Stimulated activated CD8-positive, alpha-beta memory T cell treated with anti-CD3 and anti-CD28 coated beads, Interleukin-7, amount 100 ng/mL, for 1 hour (primary cell): Measurements from ENCODE around the gene CNNM2.

Source experiments
- DNase-seq, 2 donors: peaks; one replicate each; pipeline ENCODE4 v3.0.0-alpha.2; 2020; ENCODE audit warnings: low read depth in 2 of 2

Gene CNNM2

DNA sequence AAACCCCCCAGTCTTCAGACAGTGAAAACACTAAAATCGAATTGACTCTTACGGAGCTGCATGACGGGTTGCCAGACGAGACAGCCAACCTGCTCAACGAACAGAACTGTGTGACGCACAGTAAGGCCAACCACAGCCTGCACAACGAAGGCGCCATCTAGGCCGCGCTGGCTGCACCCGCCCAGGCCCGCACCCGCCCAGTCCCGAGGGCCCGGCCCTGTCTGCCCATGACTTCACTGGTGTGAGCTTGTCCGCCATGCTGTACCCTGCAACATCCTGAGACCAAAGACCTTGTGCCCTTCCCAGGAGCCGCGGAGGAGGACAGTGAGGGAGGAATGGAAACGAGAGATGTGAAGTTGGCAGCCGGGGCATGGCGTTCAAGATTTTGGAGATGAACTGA lies 158.9 kb downstream of the CNNM2 start:
- no peak for DNase-seq

DNA sequence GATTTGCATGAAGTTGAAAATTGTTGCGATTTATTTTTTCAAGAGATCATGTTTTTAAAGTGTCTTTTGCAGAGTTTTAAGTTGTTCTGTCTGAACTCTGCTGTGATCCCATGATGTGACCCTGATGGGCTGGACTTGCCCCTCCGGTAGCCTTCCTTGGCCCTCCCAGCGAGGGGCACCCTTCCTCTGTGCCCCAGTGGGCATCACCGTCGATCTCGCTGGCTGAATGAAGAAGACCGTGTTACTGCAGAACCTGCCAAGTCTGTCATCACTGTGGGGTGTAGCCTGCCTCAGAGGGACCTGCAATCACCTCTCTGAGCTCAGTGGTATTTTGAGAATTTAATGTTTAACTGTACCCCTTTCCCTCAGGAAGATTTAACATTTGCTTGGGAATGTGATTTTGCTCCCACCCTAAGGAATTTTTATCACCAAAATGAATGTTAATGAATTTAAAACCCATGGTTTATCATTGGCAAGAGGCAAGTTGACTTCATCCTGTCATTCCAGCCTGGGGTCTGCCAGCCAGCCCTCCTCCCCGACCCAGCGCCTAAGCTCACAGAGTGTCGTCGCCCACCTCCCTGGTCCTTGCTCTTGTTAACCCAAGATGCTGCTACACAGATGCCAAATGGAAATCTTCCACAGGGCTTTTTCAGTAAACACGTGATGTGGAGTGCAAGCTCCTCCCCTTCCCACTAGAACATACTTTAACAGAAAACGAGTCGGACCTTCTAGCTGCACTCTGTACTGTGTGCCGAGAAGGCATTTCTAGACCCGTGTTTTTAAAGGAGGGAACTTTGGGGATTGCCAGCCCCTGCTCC lies 159.6 kb downstream of the CNNM2 start:
- DNase-seq: no peak

DNA sequence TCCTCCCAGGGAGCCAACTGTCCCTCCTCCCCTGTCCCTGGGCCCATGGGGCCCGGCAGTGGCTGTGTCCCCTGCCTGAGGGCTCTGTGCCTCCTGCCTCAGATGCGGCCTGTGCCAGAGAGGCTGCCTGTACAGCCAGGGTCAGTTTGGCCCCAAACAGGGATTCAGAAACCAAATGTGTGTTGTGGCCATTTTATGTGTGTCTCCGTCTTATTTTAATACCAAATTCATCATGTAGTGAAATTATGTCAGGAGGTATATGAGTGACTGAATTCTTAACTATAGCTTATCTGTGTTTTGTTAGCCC lies 160.2 kb downstream of the CNNM2 start:
- no peak for DNase-seq

DNA sequence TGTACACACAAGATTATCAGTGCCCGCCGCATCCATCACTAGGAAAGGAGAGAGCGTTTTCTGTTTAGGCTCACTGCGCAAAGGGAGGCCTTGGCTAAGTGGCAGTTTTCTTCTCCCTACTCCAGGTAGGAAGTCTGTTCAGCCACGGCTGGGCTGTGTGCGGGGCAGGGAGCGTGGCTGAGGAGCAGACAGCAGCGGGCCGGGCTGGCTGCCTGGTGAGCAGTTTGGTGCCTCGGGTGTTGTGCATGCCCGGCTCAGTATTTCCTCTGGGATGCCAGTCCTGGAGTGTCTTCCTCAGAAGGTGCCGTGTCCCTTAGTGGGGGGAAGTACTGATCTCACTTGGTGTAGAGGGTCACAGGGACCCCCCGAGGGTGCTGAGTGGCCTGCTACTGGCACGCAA lies 160.6 kb downstream of the CNNM2 start:
- no peak for DNase-seq

DNA sequence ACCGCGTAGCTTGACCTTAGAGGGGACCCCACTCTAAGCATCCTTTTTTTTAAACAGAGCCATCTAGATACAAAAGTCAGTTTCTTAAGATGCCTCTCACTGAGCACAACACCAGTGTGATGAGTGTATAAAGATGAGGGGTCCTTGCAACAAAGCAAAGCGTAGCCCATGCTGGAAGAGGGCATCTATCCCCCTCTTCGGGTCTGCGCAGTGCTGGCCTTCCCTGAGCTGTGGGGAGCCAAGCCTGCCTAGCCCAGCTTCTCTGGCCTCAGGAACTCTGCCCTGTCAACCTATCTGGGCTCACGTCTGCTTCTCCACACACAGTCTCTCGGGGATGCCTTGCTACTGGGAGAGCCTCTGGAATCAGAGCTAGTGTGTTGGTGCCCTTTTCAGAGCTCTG lies 161.0 kb downstream of the CNNM2 start:
- DNase-seq: no peak

DNA sequence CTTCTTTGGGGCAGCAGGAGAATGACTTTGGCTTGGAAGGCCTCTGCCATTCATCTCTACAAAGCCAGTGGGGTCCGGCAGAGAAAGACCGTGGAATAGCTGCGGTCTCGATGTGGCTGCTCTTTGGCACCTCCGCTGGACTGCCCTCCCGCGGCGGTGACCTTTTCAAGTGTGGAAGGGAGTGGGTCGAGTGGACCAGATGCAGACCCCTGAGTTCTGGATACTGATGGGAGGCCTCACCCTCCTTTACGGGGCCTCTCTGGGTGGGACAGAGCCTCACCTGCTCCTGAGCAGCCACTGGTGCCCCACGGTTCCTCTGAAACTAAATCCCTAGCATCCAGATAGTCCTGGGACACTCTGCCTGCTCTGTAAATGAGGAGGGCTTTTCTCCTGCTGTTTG lies 161.9 kb downstream of the CNNM2 start:
- no peak for DNase-seq

DNA sequence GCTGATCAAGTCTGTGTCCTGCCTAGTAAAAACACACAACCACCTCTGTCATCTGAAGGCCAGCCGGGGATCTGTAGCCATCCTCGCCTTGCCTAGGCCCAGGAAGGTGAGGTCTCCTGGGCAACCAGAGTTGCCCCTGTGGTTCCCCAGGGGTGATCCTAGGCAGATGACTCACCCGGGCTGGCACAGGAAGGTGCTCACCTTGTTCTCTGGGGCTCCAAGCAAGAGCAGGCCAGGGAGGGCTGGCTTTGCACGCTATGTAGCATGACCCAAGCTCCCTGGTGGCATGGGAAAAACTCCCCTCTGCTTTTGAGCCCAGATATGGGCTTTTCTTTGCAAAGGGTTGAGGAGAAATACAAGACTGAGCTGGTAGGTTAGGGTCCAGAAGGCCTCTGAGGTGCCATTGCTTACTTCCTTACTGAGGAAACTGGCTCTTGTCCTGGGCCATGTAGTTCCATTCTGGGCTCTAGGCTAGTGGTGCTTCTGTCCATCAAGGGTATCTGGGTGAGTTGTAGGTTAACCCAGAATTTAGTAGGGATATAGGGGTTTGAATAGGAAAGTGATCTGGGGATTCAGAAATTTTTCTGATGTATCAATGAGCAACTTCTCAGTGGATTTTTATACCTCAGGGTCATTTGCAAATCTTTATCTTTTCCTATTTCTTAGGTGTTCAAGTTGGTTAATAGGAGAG lies 162.9 kb downstream of the CNNM2 start:
- DNase-seq: no peak

DNA sequence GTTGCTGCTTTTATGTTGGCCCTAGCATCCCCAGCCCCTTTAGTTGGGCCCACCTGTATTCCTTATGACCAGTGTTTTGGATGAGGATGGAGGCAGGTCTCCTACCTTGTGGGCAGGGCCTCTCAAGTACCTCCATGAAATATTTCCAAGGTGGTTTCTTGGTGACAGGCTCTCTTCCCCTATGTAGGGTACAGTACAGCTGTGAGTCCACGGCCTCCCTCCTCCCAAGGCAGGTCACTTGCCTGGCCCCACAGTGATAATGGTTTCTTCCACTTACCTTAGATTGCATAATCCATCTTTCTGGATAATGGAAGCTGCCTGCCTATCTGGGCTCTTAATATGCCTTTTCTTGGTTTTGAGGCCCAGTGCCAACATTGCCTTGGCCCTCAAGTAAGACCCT lies 164.6 kb downstream of the CNNM2 start:
- DNase-seq: no peak

DNA sequence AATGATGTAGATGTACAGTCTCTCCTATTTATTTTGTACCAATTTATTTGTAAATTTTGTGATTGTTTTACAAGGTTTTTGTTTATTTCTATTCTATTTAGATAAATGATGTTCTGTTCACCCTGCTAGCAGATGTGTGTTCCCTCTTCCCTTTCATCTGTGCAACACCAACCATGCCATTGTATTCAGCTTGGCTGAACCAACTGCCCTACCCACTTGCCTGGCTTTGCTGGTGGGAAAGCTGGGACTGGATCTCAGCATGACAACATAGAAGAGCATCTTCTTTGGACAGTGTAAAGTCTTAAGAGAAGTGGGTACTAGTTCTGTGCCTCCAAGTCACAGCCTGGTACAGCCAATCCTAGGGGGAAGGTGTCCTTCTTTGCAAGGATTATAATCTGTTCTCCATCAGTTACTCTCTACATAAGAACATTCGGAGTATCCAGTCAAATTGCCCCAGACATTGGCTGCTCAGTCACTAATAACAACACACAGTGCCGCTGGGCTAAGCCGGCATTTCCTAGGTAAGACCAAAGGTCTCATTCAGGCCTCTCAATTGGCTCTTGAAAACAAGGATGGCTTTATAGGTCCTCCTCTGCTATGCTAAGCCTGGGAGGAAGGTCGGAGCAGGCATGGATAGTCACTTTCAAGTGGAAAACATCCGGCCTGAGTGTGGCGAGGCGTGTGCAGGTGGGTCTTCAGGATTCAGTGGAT lies 165.3 kb downstream of the CNNM2 start:
- DNase-seq: no peak

DNA sequence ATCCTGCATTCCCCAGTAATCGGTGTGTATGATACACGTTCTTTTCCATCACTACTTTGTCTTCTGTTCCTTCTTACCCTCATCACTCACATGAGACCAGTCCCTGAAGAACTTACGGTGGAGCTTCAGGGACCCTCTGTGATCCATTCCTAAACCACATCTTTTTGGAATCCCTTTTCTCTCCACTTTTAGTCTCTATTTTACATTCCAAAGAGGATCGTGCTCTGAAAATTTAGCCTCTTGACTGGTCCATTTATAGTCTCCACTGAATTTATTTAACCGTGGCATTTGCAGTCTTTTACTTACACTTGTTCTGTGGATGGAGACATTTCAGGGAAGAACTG lies 165.9 kb downstream of the CNNM2 start:
- no peak for DNase-seq

DNA sequence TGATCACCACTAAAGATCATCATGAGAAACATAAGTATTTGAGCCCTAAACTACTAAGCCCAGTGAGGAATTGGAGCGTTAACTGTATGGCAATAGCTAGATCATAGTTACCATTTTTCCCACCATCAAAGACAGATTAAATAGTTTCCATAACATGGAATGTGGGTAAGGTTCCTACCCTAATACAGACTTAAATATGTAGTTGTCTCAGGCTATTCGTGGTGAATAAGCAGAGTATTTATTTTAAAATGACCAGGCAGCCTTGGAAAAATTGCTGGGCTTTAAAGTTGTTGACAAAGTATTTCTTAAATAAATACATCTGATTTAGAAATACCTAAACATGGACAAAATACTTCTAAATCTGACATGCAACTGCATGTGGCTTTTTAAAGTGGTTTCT lies 168.2 kb downstream of the CNNM2 start:
- DNase-seq: no peak

DNA sequence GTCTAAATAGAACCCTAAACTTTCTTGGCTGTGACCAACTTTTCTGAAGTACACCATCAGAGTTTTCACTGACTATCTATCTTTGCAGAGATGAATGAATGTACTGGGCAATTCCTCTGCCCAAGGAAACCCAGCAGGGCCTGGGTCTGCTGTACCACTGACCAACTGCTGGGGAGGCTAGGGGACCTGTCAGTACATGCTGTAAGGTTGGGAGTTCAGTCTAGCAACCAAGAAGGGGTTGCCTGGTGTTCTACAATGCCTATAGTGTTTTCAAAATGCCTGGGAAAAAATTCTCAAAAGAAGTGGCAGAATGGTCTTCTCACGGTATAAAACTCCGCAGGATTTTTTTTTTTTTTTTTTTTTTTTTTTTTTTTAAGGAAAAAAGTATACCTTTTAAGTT lies 168.7 kb downstream of the CNNM2 start:
- no peak for DNase-seq

DNA sequence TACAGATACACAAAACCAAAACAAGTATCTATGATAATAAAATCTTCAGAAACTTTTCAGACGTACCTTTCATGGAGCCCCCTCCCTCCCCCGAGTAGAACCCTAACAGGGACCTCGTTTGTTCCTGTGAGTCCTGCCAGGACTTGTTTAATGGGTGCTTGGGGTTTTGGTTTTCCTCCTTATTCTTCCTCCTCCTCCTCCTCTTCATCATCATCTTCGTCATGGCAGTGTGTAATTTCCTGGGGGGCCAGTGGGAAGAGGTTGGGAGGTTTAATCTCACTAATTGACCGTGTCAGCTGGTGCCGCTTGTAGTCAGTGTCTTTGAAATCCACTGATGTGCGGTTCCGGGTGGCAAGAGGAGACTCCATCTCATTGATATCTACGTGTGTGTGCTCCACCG lies 171.4 kb downstream of the CNNM2 start:
- no peak for DNase-seq

DNA sequence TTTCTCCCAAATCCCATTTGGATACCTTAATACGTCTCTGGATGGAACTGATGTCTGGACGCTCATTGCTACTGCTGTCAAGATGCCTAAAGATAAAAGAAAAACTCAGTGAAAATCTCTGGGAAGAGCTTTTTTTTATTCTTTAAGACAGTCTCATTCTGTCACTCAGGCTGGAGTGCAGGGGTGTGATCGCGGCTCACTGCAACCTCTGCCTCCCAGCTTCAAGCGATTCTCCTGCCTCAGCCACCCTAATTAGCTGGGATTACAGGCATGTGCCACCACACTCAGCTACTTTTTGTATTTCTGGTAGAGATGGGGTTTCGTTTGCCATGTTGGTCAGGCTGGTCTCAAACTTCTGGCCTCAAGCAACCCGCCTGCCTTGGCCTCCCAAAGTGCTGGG lies 172.8 kb downstream of the CNNM2 start:
- DNase-seq: no peak

DNA sequence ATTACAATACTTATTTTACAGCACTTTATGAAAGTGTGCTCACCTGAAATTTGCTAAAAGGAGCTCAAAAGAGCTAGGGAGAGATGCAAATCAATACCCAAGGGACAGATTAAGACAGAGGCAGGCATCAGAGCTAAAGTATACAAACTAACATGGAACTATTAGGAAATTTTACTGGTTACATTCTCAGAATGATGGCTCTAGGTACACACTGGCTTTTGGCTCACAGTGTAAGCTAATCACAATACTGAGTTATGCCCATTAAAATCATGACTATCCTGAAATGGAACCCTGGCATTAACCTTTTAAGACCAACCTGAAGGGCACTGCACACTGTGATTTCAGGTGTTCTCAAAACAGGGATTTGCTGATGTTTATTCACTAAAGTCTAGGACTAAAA lies 176.9 kb downstream of the CNNM2 start:
- no peak for DNase-seq

DNA sequence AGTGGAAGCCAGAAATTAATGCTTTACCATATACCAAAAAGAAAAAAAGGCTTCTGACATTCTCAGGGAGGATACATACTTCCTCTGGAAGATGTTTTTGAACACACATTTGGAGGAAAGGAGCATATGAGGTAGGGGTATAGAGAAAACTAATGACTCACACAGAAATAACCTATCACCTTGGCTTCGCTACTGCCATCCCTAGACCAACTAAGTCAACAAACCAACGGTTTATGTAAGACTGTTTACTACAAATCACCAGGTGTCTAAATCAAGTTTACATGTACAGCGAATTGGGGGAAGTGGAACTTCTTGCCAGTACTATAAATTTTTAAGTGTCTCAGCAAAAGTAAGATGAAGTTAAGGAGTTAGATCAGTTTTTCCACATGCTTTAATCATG lies 178.0 kb downstream of the CNNM2 start:
- no peak for DNase-seq

DNA sequence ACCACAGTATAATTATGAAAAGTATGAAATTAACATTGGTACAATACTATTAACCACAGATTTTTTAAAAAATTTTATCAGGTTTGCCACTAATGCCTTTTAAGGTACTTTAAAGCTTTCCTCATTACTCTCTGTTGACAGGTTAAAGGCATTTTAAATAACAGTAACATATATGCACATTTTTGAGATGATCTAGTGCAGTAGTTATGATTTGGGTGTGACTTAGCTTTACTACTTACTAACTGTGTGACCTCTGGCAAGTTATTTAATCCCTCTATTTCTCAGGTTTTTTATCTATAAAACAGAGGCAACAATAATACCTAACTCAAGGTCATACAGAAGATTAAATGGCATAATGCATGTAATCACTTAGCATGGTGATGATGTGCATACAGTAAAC lies 180.1 kb downstream of the CNNM2 start:
- no peak for DNase-seq

DNA sequence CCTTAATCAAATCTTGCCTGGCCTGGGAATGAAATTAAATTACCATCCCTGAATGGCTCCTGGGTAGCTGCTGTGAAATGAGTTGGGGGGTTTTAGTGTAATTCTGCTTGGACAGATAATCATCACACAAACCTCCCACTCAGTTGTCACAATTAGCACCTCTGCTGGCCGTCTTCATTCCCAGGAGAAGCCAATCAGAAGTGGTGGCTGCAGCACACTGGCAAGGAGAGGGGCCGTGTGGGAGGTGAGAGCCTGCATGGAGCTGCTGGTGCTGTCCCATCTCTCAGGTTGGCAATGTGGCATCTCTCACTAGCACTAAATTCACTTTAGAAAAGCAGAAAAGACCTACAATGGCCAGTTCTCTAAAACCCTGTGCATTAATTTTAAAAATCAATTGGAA lies 182.5 kb downstream of the CNNM2 start:
- no peak for DNase-seq

DNA sequence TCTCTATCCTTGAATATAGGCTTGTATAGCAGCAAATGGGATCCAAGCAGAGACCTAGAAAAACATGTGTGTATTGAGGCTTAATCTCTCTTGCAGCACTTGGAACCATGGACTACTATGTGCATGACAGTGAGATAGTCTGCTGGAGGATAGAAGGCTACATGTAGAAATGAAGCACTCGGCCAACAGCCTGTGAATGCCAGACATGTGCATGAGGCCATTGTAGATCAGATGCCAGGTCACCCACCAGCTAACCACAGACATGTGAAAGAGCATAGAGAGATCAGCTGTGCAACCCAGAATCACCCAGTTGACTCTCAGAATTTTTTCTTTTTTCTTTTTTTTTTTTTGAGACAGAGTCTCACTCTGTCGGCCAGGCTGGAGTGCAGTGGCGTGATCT lies 184.1 kb downstream of the CNNM2 start:
- no peak for DNase-seq

DNA sequence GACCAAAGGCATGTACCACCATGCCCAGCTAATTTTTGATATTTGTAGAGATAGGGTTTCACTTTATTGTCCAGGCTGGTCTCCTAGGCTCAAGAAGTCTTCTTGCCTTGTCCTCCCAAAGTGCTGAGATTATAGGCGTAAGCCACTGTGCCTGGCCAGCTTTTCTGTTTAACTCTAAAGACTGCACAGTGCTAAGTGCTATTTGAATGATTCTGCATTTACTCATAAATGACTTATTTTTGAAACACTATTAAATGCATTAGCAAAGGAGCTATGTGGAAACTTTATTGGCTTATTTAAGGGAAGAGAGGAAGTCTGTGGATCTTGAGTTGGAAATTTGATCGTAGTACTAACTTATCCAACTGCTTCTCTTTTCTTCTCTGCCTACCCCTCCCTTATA lies 185.9 kb downstream of the CNNM2 start:
- no peak for DNase-seq

DNA sequence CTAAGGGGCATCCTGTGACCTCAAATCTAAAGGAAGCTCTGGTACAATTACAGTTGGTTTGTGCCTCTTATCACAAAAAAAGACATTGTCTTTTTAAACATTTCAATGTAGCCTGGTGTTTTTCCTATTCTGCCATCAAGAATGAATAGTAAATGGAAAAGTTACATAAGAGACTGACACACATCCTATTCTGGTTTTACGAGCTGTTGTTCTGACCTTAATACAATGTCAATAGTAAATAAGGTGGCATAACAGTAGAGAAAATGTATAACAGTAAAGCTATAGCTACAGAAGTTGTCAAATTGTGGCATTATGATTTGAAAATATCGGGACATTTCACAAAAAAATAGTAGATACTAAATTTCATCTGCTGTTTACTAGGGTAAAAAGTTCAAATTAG lies 186.6 kb downstream of the CNNM2 start:
- DNase-seq: no peak

DNA sequence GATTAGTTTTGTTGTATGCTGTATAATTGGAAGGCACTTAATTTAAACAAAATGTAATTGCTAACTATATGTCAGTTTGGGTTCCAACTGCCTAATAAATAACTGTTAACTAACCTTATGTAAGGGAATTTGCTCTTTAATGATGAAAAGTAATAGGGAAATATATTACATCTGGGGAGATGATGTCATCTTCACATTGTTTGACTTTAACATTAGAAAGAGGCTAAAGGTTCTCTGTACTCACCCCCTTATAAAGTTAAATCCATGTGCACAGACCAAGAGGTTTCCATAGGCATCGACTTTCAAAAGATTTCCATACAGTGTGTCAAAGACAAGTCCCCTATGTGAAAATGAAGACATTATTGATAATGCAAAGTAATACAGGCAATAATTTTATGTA lies 187.4 kb downstream of the CNNM2 start:
- no peak for DNase-seq

DNA sequence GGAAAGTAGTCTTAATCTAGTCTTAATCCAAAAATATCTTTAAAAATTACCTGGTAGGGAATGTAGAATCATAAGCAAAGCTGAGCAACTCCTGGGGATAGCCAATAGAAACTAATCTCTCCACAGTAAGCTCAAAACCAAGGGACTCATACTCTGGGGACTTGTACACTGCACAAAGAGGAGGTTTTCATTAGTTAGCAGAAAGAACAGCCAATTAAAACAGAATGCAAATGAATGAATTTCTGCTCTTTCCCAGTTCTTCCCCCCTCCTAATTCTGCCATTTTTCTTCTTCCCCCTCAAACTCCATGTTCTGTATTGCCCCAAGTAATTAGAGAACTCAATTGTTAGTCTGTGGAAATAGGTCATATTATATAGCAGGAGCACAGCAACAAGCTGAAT lies 188.4 kb downstream of the CNNM2 start:
- DNase-seq: no peak
